ENCODE data around the gene CKS1B. TPM values are rescaled to one million over a fixed set of nuclear protein-coding genes. Genes with fewer than 3 reads are reported as not detected.

CKS1B gene
- total RNA-seq, 1 donor from 2014 or later = 31.7 TPM

DNA sequence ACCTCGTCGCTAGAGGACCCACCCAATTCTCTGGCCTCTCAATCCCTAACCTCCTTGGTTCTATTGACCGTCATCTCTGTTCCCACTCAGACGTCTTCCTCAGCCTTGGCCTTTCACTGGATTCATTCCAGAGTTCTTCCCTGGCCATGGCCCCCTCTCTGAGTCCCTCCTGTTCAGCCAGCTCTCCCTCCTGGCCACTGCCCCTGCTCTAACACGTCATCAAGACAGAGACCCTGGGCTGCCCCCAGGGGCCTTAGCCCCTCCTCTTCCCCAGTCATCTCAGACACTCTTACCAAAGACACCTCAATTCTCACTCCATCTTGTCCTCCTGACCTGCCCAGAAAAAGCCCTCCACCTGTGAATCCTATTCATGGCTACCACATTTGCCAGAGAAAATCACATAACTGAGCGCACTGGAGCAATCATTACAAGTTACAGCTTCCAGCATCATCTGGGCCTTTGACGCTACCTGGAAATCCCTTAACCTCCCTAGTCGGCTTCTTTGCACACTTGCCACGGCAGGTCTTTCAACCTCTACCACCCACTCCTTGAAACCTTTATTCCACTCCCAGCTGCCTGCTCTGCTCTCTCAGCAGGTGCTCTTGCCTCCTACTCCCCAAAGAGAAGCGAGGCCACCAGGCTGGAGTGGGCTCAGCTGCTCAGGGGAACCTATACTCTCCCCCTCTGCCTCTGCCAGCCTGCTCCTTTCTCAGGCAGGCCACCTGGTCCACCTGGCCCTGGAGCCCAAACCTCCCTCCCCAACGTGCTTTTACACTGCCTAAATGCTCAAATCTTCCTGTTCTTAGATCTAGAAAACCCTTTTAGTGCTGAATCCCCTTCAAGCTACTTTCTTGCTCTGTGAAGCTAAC is 45.1 kb downstream of the CKS1B start:
- intact Hi-C loops (cut with DNase I) = no loop called here
- ATAC-seq (no peak), DNase-seq (ENCODE audit: low spot score) (no peak)

DNA sequence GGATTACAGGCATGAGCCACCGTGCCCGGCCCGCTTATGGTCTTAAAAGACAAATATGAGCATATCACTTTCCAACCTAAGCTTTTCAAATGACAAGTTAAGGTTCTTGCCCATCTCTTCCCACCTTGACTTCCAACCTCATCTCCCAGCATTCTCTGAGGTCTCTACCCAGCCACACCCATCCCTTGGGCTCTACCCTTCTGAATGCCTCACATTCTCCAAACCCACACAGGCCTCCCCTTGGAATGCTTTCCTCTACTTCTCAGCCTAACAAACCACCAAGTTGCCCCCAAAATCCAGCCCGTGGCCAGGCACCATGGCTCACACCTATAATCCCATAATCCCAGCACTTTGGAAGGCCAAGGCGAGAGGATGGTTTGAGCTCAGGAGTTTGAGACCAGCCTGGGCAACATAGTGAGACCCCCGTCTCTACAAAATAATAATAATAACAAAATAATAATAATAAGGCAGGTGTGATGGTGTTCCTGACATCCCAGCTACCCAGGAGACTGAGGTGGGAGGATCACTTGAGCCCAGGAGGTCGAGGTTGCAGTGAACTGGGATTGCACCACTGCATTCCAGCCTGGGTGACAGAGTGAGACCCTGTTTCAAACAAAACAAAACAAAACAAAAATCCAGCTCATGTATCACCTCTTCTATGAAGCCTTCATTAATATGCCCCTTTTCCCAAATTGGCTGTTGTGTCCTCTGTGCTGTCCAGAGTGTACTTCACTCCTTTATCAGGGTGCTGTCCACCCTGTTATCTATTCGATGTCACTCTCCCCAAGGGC is 47.9 kb downstream of the CKS1B start:
- ATAC-seq (no peak), DNase-seq (ENCODE audit: low spot score) (no peak)
- intact Hi-C loops (cut with DNase I) = no loop called here

DNA sequence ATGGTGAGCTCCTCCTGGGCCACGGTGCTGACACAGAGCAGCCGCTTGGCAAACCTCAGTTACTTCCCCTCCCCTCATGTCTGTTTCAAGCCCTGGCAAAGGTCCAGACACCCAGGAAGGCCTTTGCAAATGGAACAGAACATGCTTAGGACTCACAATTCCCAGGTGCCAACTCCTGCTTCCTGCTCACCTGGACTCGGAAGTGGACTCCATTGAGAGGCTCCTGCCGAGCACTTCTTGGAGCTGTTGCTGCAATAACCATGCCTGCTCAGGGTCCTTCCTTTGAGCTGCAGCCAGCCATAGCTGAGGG is 48.4 kb downstream of the CKS1B start:
- DNase-seq (ENCODE audit: low spot score) (no peak), ATAC-seq (no peak)
- intact Hi-C loops (cut with DNase I) = no loop called here

DNA sequence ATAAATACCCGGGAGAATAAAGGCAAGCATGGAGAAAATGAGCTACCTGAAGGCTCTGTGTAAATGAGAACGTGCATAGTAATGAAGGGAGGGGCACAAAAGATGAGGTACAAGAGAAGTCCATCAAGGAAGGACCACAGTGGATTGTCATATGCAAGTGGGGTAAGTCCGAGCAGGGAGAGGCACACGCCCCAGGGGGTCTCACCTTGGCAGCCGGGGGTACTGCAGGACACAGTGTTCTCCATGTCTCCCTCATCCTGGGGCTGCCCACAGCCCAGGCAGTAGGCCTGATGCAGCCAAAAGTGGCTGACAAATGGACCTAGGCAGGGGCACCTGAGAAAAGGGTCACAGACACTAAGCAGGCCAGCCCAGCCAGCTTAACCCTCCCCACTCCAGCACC is 49.1 kb downstream of the CKS1B start:
- intact Hi-C loops (cut with DNase I) = no loop called here
- DNase-seq (ENCODE audit: low spot score) (no peak), ATAC-seq (no peak)

DNA sequence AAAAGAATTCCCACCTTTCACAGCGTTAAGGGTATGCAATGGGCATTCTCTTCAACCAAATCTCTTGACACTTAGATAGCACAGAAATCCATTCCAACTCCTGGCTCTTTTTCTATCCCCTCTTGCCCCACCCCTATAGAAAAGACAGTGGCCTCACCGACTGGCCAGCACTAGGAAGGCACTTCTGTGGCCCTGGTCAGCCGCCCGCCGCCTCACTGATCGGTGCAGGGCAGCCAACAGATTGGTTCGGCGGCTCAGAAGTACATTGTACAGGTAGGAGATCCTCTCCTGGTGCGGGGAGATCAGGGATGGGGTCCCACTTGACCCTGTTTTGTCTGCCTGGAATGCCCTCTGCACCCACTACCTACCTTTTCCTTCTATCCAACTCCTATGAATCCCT is 49.8 kb downstream of the CKS1B start:
- DNase-seq (ENCODE audit: low spot score) (no peak), ATAC-seq (no peak)
- intact Hi-C loops (cut with DNase I) = no loop called here

DNA sequence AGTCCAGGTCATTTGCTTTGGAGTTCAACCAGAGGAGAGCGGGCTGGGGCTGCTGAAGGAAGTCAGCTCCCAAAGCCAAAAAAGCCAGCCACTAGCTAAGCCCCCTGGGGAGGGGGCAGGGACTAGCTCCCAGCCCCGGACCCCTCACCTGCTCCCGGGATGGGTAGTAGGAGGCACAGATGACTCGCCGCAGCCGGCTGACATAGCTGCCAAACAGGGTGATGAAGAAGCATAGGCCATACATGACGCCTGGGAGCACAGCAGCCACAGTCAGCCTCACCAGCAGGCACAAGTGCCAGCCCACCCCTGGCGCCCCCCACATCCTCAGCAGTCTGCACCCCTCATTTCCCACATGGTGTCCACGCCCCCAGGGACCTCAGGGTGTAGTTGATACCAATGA is 51.7 kb downstream of the CKS1B start:
- intact Hi-C loops (cut with DNase I) = no loop called here
- DNase-seq (ENCODE audit: low spot score) (no peak), ATAC-seq (no peak)

DNA sequence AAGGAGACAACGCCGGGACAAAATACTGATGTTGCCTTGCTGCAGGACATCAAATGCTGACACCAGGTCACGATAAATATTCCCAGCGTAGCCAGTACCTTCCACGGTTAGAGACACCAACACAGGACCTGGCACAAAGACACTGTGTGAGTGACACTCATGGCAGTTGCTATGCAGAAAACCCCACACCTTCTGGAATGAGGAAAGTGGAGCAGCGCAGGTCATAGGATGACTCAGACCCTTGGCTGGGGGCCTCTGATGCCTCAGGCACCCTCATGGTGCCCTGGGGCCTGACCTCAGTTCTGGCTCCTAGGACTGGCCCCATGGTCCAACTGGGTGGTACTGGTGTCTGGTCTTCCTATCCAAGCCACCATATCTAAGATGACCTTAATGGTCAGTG is 52.1 kb downstream of the CKS1B start:
- no peak for DNase-seq (ENCODE audit: low spot score)
- no peak for ATAC-seq
- intact Hi-C loops (cut with DNase I) = no loop called here

Small RNAs within 50 kb of the gene (microRNA-seq; reads per million reads assigned to microRNA genes)
- not detected for gene MIR4258

Other genes starting within 250 kb of the CKS1B start
- 1.8 TPM for gene KCNN3, start 104.4 kb upstream of the CKS1B start, total RNA-seq
- gene PMVK, start 38.0 kb upstream of the CKS1B start, total RNA-seq = 30.4 TPM
- gene PBXIP1, start 18.6 kb upstream of the CKS1B start, total RNA-seq = 71.1 TPM
- 25.0 TPM for gene PYGO2, start 12.9 kb upstream of the CKS1B start, total RNA-seq
- gene SHC1, start 3.9 kb upstream of the CKS1B start, total RNA-seq = 92.5 TPM
- gene FLAD1, start 8.7 kb downstream of the CKS1B start, total RNA-seq = 24.3 TPM
- gene LENEP, start 18.9 kb downstream of the CKS1B start, total RNA-seq = not detected
- gene ZBTB7B, start 28.1 kb downstream of the CKS1B start, total RNA-seq = 45.3 TPM
- gene DCST2, start 59.1 kb downstream of the CKS1B start, total RNA-seq = 5.5 TPM
- 0.31 TPM for gene DCST1, start 59.1 kb downstream of the CKS1B start, total RNA-seq
- 147 TPM for gene ADAM15, start 76.6 kb downstream of the CKS1B start, total RNA-seq
- 3.1 TPM for gene EFNA4, start 89.1 kb downstream of the CKS1B start, total RNA-seq
- gene EFNA3, start 104.2 kb downstream of the CKS1B start, total RNA-seq = 2.4 TPM
- 49.0 TPM for gene EFNA1, start 153.2 kb downstream of the CKS1B start, total RNA-seq
- 20.8 TPM for gene SLC50A1, start 161.2 kb downstream of the CKS1B start, total RNA-seq
- 75.3 TPM for gene DPM3, start 165.8 kb downstream of the CKS1B start, total RNA-seq
- gene KRTCAP2, start 198.6 kb downstream of the CKS1B start, total RNA-seq = 162 TPM
- 4.8 TPM for gene TRIM46, start 199.2 kb downstream of the CKS1B start, total RNA-seq
- gene THBS3, start 233.2 kb downstream of the CKS1B start, total RNA-seq = 58.8 TPM
- gene MTX1, start 234.0 kb downstream of the CKS1B start, total RNA-seq = 20.0 TPM